Measurements from ENCODE around the gene VEGFA. TPM values are rescaled to one million over a fixed set of nuclear protein-coding genes. Genes with fewer than 3 reads are reported as not detected.
A peak's percentile ranks its signal among the peaks of the same experiment; 100 is the strongest.

The VEGFA gene
- total RNA-seq, 1 donor from 2014 or later: 420 TPM

GRCh38 chr6:43771858-43772680, 2.1 kb downstream of the VEGFA start:
- DNase-seq (ENCODE audit: low spot score): peak; percentile 61

GRCh38 chr6:43772681-43773049, 2.7 kb downstream of the VEGFA start:
- no peak for DNase-seq (ENCODE audit: low spot score)

GRCh38 chr6:43773050-43773979, 3.3 kb downstream of the VEGFA start:
- DNase-seq (ENCODE audit: low spot score): peak; percentile 58

- DNase-seq (ENCODE audit: low spot score): no peak
Observed at GRCh38 chr6:43773980-43774775, 4.2 kb downstream of the VEGFA start.

GRCh38 chr6:43774776-43775534, 4.9 kb downstream of the VEGFA start:
- peak; percentile 81 for DNase-seq (ENCODE audit: low spot score)

- no peak for DNase-seq (ENCODE audit: low spot score)
Observed at GRCh38 chr6:43775535-43775885, 5.5 kb downstream of the VEGFA start.

- DNase-seq (ENCODE audit: low spot score): no peak
Observed at GRCh38 chr6:43776115-43776798, 6.2 kb downstream of the VEGFA start.

GRCh38 chr6:43776799-43777776, 7.1 kb downstream of the VEGFA start:
- DNase-seq (ENCODE audit: low spot score): no peak

- no peak for DNase-seq (ENCODE audit: low spot score)
Observed at GRCh38 chr6:43778131-43778855, 8.3 kb downstream of the VEGFA start.

- DNase-seq (ENCODE audit: low spot score): no peak
Observed at GRCh38 chr6:43778976-43779851, 9.2 kb downstream of the VEGFA start.

- DNase-seq (ENCODE audit: low spot score): no peak
Observed at GRCh38 chr6:43779852-43780236, 9.8 kb downstream of the VEGFA start.

- DNase-seq (ENCODE audit: low spot score): no peak
Observed at GRCh38 chr6:43780293-43780692, 10.3 kb downstream of the VEGFA start.

- no peak for DNase-seq (ENCODE audit: low spot score)
Observed at GRCh38 chr6:43780941-43781928, 11.2 kb downstream of the VEGFA start.

GRCh38 chr6:43781941-43782704, 12.1 kb downstream of the VEGFA start:
- DNase-seq (ENCODE audit: low spot score): no peak

- DNase-seq (ENCODE audit: low spot score): no peak
Observed at GRCh38 chr6:43782764-43783513, 12.9 kb downstream of the VEGFA start.

All from mucosa of gallbladder (tissue), 1 donor.